CD4-positive, CD25-positive, alpha-beta regulatory T cell (primary cell): ENCODE data around the gene DROSHA. TPM values are rescaled to one million over a fixed set of nuclear protein-coding genes. Genes with fewer than 3 reads are reported as not detected.
"Not testable (repeated sequence)": the region's sequence is repeated elsewhere in the genome, so short reads cannot be mapped to it uniquely, and the experiment has no call there.

ENCODE experiments used
- ATAC-seq, 2 donors: fragments of 150-1000 bp; cut with Tn5 transposase; one replicate each; pipeline ENCODE4 v1.10.0; 2021; ENCODE audit warnings: low read depth in 2 of 2, moderate number of reproducible peaks in 2 of 2, moderate library complexity in 1 of 2
- DNase-seq, 3 donors: peaks; one replicate each; pipeline versions ENCODE4 v3.0.0 to v3.0.0-alpha.2; 2012 to 2022; ENCODE audit warnings: mixed read lengths in 1 of 3
- H3K27ac ChIP-seq: one replicate; pipeline ENCODE4 v1.7.0; 2013; ENCODE audit warnings: mild to moderate bottlenecking, low read length; ENCODE audit not compliant: insufficient read depth, poor library complexity, severe bottlenecking
- H3K27me3 ChIP-seq: one replicate; pipeline ENCODE4 v1.7.0; 2013; ENCODE audit warnings: low read length; ENCODE audit not compliant: control insufficient read depth, insufficient read depth
- H3K36me3 ChIP-seq: one replicate; pipeline ENCODE4 v1.7.0; 2013; ENCODE audit warnings: mild to moderate bottlenecking, low read length, moderate library complexity; ENCODE audit not compliant: control insufficient read depth, insufficient read depth
- H3K4me1 ChIP-seq: 2 replicates; pipeline ENCODE4 v1.7.0; 2013; ENCODE audit warnings: mild to moderate bottlenecking, low read length; ENCODE audit not compliant: insufficient read depth, control insufficient read depth, poor library complexity, severe bottlenecking
- H3K4me3 ChIP-seq: one replicate; pipeline ENCODE4 v1.7.0; 2013; ENCODE audit warnings: low read depth, mild to moderate bottlenecking, low read length, moderate library complexity
- H3K9me3 ChIP-seq, 2 experiments: 1 replicate in 1 of 2; 2 replicates in 1 of 2; pipeline ENCODE4 v1.7.0; 2013; ENCODE audit warnings: low read length in 2 of 2, mild to moderate bottlenecking in 1 of 2, moderate library complexity in 1 of 2; ENCODE audit not compliant: control insufficient read depth in 2 of 2
- H3K27ac Mint-ChIP-seq, 3 donors: one replicate each; pipeline ENCODE4 v1.8.0; 2020 to 2022; ENCODE audit warnings: mild to moderate bottlenecking in 3 of 3, mixed read lengths in 3 of 3, moderate library complexity in 2 of 3
- H3K27me3 Mint-ChIP-seq: one replicate; pipeline ENCODE4 v1.8.0; 2022; ENCODE audit warnings: mild to moderate bottlenecking, mixed read lengths
- H3K36me3 Mint-ChIP-seq: one replicate; pipeline ENCODE4 v1.8.0; 2020; ENCODE audit warnings: mixed read lengths
- H3K4me1 Mint-ChIP-seq, 4 donors: one replicate each; pipeline ENCODE4 v1.8.0; 2020 to 2022; ENCODE audit warnings: mixed read lengths in 4 of 4, mild to moderate bottlenecking in 1 of 4
- H3K4me3 Mint-ChIP-seq, 4 donors: one replicate each; pipeline ENCODE4 v1.8.0; 2020 to 2022; ENCODE audit warnings: mild to moderate bottlenecking in 4 of 4, mixed read lengths in 4 of 4, moderate library complexity in 3 of 4
- H3K9me3 Mint-ChIP-seq, 7 donors: one replicate each; pipeline ENCODE4 v1.8.0; 2020 to 2022; ENCODE audit warnings: mixed read lengths in 7 of 7, mild to moderate bottlenecking in 3 of 7, moderate library complexity in 2 of 7
- polyA plus RNA-seq, 4 donors: library from polyadenylated mRNA; unstranded; fragments of 300-500 nt; fragmentation: Illumina TruSeq; gene quantifications; one replicate each; pipeline ENCODE4 v1.2.3, GENCODE V29; 2021
- total RNA-seq: library from RNA; stranded (reverse); gene quantifications from one replicate; pipeline ENCODE4 v1.2.3, GENCODE V29; 2022

The DROSHA gene
- total and polyA plus RNA-seq, 5 donors from 2014 or later: 14.2 to 57.6 (median 17.0) TPM

GRCh38 chr5:31551878-31552277 is 20.0 kb upstream of the DROSHA start:
- DNase-seq: no peak

GRCh38 chr5:31549114-31549513 is 17.2 kb upstream of the DROSHA start:
- Mint-ChIP-seq H3K36me3 (peaks cover 73% of the 10 kb centered on the region), H3K27ac (peak overlapping the region in 1 of 3 donors; percentile 7)
- not testable (repeated sequence) for H3K27me3 ChIP-seq, H3K27me3 Mint-ChIP-seq, DNase-seq, H3K4me3 ChIP-seq, H3K4me3 Mint-ChIP-seq, ATAC-seq, H3K9me3 Mint-ChIP-seq, H3K4me1 ChIP-seq, H3K4me1 Mint-ChIP-seq, H3K9me3 ChIP-seq, H3K27ac ChIP-seq
- H3K36me3 ChIP-seq: peaks cover 70% of the 10 kb centered on the region

More at GRCh38 chr5:31551878-31552277, 20.0 kb upstream of the DROSHA start:
- no peaks in the 10 kb centered on the region for H3K4me1 ChIP-seq
- no peak overlapping the region for H3K27ac ChIP-seq
- H3K36me3 Mint-ChIP-seq: peaks cover 64% of the 10 kb centered on the region
- no peaks in the 10 kb centered on the region for H3K27me3 Mint-ChIP-seq
- H3K9me3 ChIP-seq: no peaks in the 10 kb centered on the region
- no peak overlapping the region for H3K27ac Mint-ChIP-seq
- ATAC-seq: no peak
- H3K4me3 Mint-ChIP-seq: no peak overlapping the region
- H3K4me3 ChIP-seq: no peak overlapping the region
- H3K27me3 ChIP-seq: no peaks in the 10 kb centered on the region
- H3K9me3 Mint-ChIP-seq: peaks cover 0 to 2% (median 0%) of the 10 kb centered on the region in 7 donors
- H3K36me3 ChIP-seq: peaks cover 58% of the 10 kb centered on the region
- no peaks in the 10 kb centered on the region for H3K4me1 Mint-ChIP-seq

- Histone ChIP-seq H3K36me3 (peaks cover 72% of the 10 kb centered on the region), H3K4me1 (peaks cover 11% of the 10 kb centered on the region), H3K4me3 (no peak overlapping the region), H3K9me3 (no peaks in the 10 kb centered on the region), H3K27ac (no peak overlapping the region), H3K27me3 (no peaks in the 10 kb centered on the region)
- Mint-ChIP-seq H3K9me3 (no peaks in the 10 kb centered on the region), H3K4me1 (peaks cover 15 to 55% (median 41%) of the 10 kb centered on the region in 4 donors), H3K27ac (peak overlapping the region in 2 of 3 donors; percentile 37 to 59), H3K4me3 (peak overlapping the region in 1 of 4 donors; percentile 27), H3K36me3 (peaks cover 32% of the 10 kb centered on the region), H3K27me3 (no peaks in the 10 kb centered on the region)
- DNase-seq (no peak), ATAC-seq (no peak)
Measured at GRCh38 chr5:31537851-31538250, 6.0 kb upstream of the DROSHA start.

GRCh38 chr5:31537349-31537748 is 5.5 kb upstream of the DROSHA start:
- peaks cover 27% of the 10 kb centered on the region for H3K36me3 Mint-ChIP-seq
- Histone ChIP-seq H3K4me1 (peaks cover 12% of the 10 kb centered on the region), H3K36me3 (peaks cover 67% of the 10 kb centered on the region), H3K27ac (no peak overlapping the region), H3K27me3 (no peaks in the 10 kb centered on the region), H3K4me3 (no peak overlapping the region), H3K9me3 (no peaks in the 10 kb centered on the region)
- no peak overlapping the region for H3K27ac Mint-ChIP-seq
- peaks cover 10 to 53% (median 41%) of the 10 kb centered on the region in 4 donors for H3K4me1 Mint-ChIP-seq
- no peaks in the 10 kb centered on the region for H3K9me3 Mint-ChIP-seq
- H3K27me3 Mint-ChIP-seq: no peaks in the 10 kb centered on the region
- H3K4me3 Mint-ChIP-seq: no peak overlapping the region
- ATAC-seq (no peak), DNase-seq (no peak)

- peaks cover 14 to 57% (median 43%) of the 10 kb centered on the region in 4 donors for H3K4me1 Mint-ChIP-seq
- H3K36me3 Mint-ChIP-seq: peaks cover 27% of the 10 kb centered on the region
Measured at GRCh38 chr5:31536873-31537272, 5.0 kb upstream of the DROSHA start.

GRCh38 chr5:31534527-31535046 is 2.7 kb upstream of the DROSHA start:
- Mint-ChIP-seq H3K36me3 (peaks cover 18% of the 10 kb centered on the region), H3K27ac (peak overlapping the region in 1 of 3 donors; percentile 98), H3K27me3 (no peaks in the 10 kb centered on the region), H3K4me3 (peak overlapping the region in 3 of 4 donors; percentile 66 to 99 (median 76)), H3K4me1 (peaks cover 19 to 74% (median 57%) of the 10 kb centered on the region in 4 donors), H3K9me3 (no peaks in the 10 kb centered on the region)
- DNase-seq: no peak
- no peak overlapping the region for H3K27ac ChIP-seq
- H3K27me3 ChIP-seq: no peaks in the 10 kb centered on the region
- peak overlapping the region; percentile 94 for H3K4me3 ChIP-seq
- no peak for ATAC-seq
- H3K4me1 ChIP-seq: peaks cover 27% of the 10 kb centered on the region
- peaks cover 41% of the 10 kb centered on the region for H3K36me3 ChIP-seq
- H3K9me3 ChIP-seq: no peaks in the 10 kb centered on the region

More at GRCh38 chr5:31536873-31537272, 5.0 kb upstream of the DROSHA start:
- H3K4me3 ChIP-seq: no peak overlapping the region
- H3K27me3 Mint-ChIP-seq: no peaks in the 10 kb centered on the region
- H3K4me1 ChIP-seq: peaks cover 12% of the 10 kb centered on the region
- no peak for ATAC-seq
- H3K27me3 ChIP-seq: no peaks in the 10 kb centered on the region
- no peak overlapping the region for H3K27ac Mint-ChIP-seq
- no peak for DNase-seq
- H3K27ac ChIP-seq: no peak overlapping the region
- H3K4me3 Mint-ChIP-seq: no peak overlapping the region
- peaks cover 64% of the 10 kb centered on the region for H3K36me3 ChIP-seq
- no peaks in the 10 kb centered on the region for H3K9me3 Mint-ChIP-seq
- no peaks in the 10 kb centered on the region for H3K9me3 ChIP-seq

GRCh38 chr5:31531543-31531887 is 378 bp downstream of the DROSHA start:
- H3K4me3 Mint-ChIP-seq: peak overlapping the region; percentile 98 to 100 (median 99)
- H3K9me3 ChIP-seq: no peaks in the 10 kb centered on the region
- H3K27me3 Mint-ChIP-seq: no peaks in the 10 kb centered on the region
- peaks cover 36% of the 10 kb centered on the region for H3K36me3 ChIP-seq
- H3K4me3 ChIP-seq: peak overlapping the region; percentile 94
- H3K4me1 ChIP-seq: peaks cover 27% of the 10 kb centered on the region
- peaks cover 39% of the 10 kb centered on the region for H3K36me3 Mint-ChIP-seq
- H3K9me3 Mint-ChIP-seq: no peaks in the 10 kb centered on the region
- H3K27ac ChIP-seq: peak overlapping the region; percentile 77
- no peaks in the 10 kb centered on the region for H3K27me3 ChIP-seq
- peak overlapping the region; percentile 86 to 98 (median 94) for H3K27ac Mint-ChIP-seq
- ATAC-seq: peak; percentile 4 to 30
- no peak for DNase-seq
- H3K4me1 Mint-ChIP-seq: peaks cover 23 to 76% (median 58%) of the 10 kb centered on the region in 4 donors
